OCI-LY7 (cell line): ENCODE results near the gene CCDC8. TPM values are rescaled to one million over a fixed set of nuclear protein-coding genes. Genes with fewer than 3 reads are reported as not detected.

ENCODE experiments used
- BruUV-seq: library from RNA; stranded (reverse); fragments of 400-500 nt; replicated peaks from 2 replicates; lab custom pipeline; 2021; lab: Mats Ljungman, UMichigan
- CTCF ChIA-PET: fragments of 300-600 bp; sonication (Branson Sonifier 250); formaldehyde crosslinking; loops from one replicate; lab custom pipeline; 2022; ENCODE audit warnings: antibody characterized with exemption; ENCODE audit not compliant: unreplicated experiment; lab: Charles Lee
- POLR2A ChIA-PET: fragments of 300-600 bp; sonication (Branson Sonifier 250); formaldehyde crosslinking; loops from one replicate; lab custom pipeline; 2022; ENCODE audit warnings: antibody characterized with exemption; lab: Charles Lee
- DNase-seq: peaks from one replicate; pipeline ENCODE4 v3.0.0-alpha.2; 2015; ENCODE audit warnings: low spot score
- H2AFZ ChIP-seq: fragments of 200-600 bp; sonication (generic), shearing (Covaris generic); 2 replicates; pipeline ENCODE4 v1.6.1; 2014; ENCODE audit warnings: mild to moderate bottlenecking, antibody characterized with exemption, low read length, moderate library complexity
- H3K27ac ChIP-seq: fragments of 200-600 bp; sonication (generic); 2 replicates; pipeline ENCODE4 v1.5.1; 2014; ENCODE audit warnings: mixed run types, low read depth, mild to moderate bottlenecking, moderate library complexity, low read length, inconsistent platforms; ENCODE audit not compliant: poor library complexity, severe bottlenecking
- H3K36me3 ChIP-seq: fragments of 200-600 bp; sonication (generic); 2 replicates; pipeline ENCODE4 v1.6.1; 2014; ENCODE audit warnings: mild to moderate bottlenecking, antibody characterized with exemption, low read length, moderate library complexity, mixed read lengths; ENCODE audit not compliant: insufficient read depth
- H3K4me1 ChIP-seq: fragments of 200-600 bp; sonication (generic); 2 replicates; pipeline ENCODE4 v1.5.1; 2014; ENCODE audit warnings: mild to moderate bottlenecking, low read length; ENCODE audit not compliant: insufficient read depth, poor library complexity, severe bottlenecking
- H3K4me2 ChIP-seq: fragments of 200-600 bp; sonication (generic); 2 replicates; pipeline ENCODE4 v1.6.1; 2014; ENCODE audit warnings: mild to moderate bottlenecking, low read length
- H3K4me3 ChIP-seq: fragments of 200-600 bp; sonication (generic); 2 replicates; pipeline ENCODE4 v1.5.1; 2014; ENCODE audit warnings: mild to moderate bottlenecking, low read depth, low read length; ENCODE audit not compliant: poor library complexity, severe bottlenecking
- H3K79me2 ChIP-seq: fragments of 200-600 bp; sonication (generic); 2 replicates; pipeline ENCODE4 v1.6.1; 2016; ENCODE audit warnings: low read depth, mild to moderate bottlenecking, low read length, moderate library complexity, mixed read lengths; ENCODE audit not compliant: insufficient read depth
- H3K9me2 ChIP-seq: fragments of 200-600 bp; sonication (generic); 2 replicates; pipeline ENCODE4 v1.6.1; 2016; ENCODE audit warnings: mild to moderate bottlenecking, low read length, mixed read lengths; ENCODE audit not compliant: insufficient read depth
- H3K9me3 ChIP-seq: fragments of 200-600 bp; sonication (generic); 2 replicates; pipeline ENCODE4 v1.6.1; 2014; ENCODE audit warnings: mild to moderate bottlenecking, mixed run types, low read length, mixed read lengths
- H4K20me1 ChIP-seq: fragments of 200-600 bp; sonication (generic); 2 replicates; pipeline ENCODE4 v1.6.1; 2014; ENCODE audit warnings: mild to moderate bottlenecking, antibody characterized with exemption, low read length, moderate library complexity, mixed read lengths; ENCODE audit not compliant: insufficient read depth
- CTCF ChIP-seq: fragments of 200-600 bp; sonication (generic); conservative IDR thresholded peaks from 2 replicates; pipeline ENCODE4 v1.5.1; 2014; ENCODE audit warnings: mild to moderate bottlenecking, antibody characterized with exemption, low read length, moderate library complexity, mixed read lengths
- EZH2phosphoT487 ChIP-seq: fragments of 200-600 bp; sonication (generic); IDR thresholded peaks from 2 replicates; pipeline ENCODE4 v1.6.1; 2018; ENCODE audit warnings: low read depth, borderline replicate concordance, mild to moderate bottlenecking, mixed run types, antibody characterized with exemption, low read length, moderate library complexity, mixed read lengths
- intact Hi-C: fragments of 100-400 bp; cut with micrococcal nuclease; formaldehyde crosslinking; loops from one replicate; pipeline ENCODE4 v1.10.0; 2022; ENCODE audit not compliant: unreplicated experiment
- total RNA-seq, 2 experiments: library from RNA; depleted of rRNA in 1 of 2; stranded (reverse); fragments of >200 nt in 1 of 2; shearing (Covaris generic) in 1 of 2; gene quantifications; 2 replicates each; pipeline ENCODE4 v1.2.3, GENCODE V29; 2014 to 2022

Gene CCDC8
- total RNA-seq, 2 experiments from 2014 or later: 0.09 to 0.10 TPM

- TF ChIP-seq CTCF: no peak
- Histone ChIP-seq H3K36me3 (no peaks in the 10 kb centered on the region), H3K4me3 (no peak overlapping the region), H3K27ac (no peak overlapping the region), H3K9me3 (peaks cover 8% of the 10 kb centered on the region), H3K79me2 (no peaks in the 10 kb centered on the region), H2AFZ (no peak overlapping the region), H3K4me2 (no peak overlapping the region), H4K20me1 (no peaks in the 10 kb centered on the region), H3K9me2 (no peaks in the 10 kb centered on the region), H3K4me1 (peaks cover 21% of the 10 kb centered on the region)
- no TSS peak for BruUV-seq
- POLR2A ChIA-PET: interaction anchor here (0.6 kb wide), 1 partner anchor 60 kb away, joined by 4 read pairs; no protein-coding TSS in a partner anchor
- CTCF ChIA-PET: no interaction called here
- no peak for DNase-seq
- intact Hi-C loops: no loop called here
Observed at GRCh38 chr19:46454244-46454643, 40.9 kb upstream of the CCDC8 start.

DNA sequence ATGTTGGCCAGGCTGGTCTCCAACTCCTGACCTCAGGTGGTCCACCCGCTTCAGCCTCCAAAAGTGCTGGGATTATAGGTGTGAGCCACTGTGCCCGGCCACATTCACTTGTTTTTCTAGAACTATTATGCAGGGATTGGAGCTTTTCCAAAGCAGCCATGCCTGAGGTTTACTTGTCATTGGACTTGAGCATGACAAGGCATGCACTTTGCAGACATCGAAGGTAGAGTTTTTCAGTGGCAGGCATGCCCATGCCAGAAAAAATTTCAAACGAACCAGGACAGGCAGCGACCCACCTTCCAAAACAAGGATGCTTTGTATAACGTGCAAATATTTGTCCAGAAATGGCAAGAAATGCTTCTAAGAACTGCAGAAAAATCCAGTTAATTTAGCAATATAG lies 40.3 kb upstream of the CCDC8 start:
- Histone ChIP-seq H3K9me3 (peaks cover 9% of the 10 kb centered on the region), H2AFZ (no peak overlapping the region), H3K4me3 (no peak overlapping the region), H3K4me1 (peaks cover 15% of the 10 kb centered on the region), H3K4me2 (no peak overlapping the region), H4K20me1 (no peaks in the 10 kb centered on the region), H3K9me2 (no peaks in the 10 kb centered on the region), H3K27ac (no peak overlapping the region), H3K36me3 (no peaks in the 10 kb centered on the region), H3K79me2 (no peaks in the 10 kb centered on the region)
- TF ChIP-seq CTCF: no peak
- TF ChIP-seq EZH2phosphoT487: no peak
- ChIA-PET POLR2A (no interaction called here), CTCF (no interaction called here)
- no peak for DNase-seq
- intact Hi-C loops: no loop called here
- BruUV-seq: no TSS peak

DNA sequence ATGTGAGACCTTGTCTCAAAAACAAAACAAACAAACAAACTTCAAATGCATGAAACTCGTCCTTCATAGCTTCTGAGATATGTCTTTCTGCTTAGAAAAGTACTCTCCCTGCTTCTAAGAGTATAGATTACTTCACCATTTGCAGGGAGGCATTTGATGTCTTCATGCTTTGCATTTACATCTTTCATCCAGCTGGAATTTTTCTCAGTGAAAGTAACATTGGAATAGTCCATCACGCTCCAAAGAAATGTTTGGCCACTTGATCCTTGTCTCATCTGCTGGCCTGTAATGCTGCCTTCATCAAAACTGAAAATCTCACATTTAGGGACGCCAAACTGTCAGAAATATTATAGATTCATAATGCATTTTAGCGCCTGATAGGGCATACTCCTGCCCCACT lies 38.8 kb upstream of the CCDC8 start:
- Histone ChIP-seq H3K36me3 (no peaks in the 10 kb centered on the region), H3K27ac (no peak overlapping the region), H3K4me1 (peaks cover 13% of the 10 kb centered on the region), H3K79me2 (no peaks in the 10 kb centered on the region), H3K9me3 (peaks cover 9% of the 10 kb centered on the region), H2AFZ (no peak overlapping the region), H3K9me2 (no peaks in the 10 kb centered on the region), H4K20me1 (no peaks in the 10 kb centered on the region), H3K4me3 (no peak overlapping the region), H3K4me2 (no peak overlapping the region)
- TF ChIP-seq EZH2phosphoT487 (no peak), CTCF (no peak)
- DNase-seq: no peak
- intact Hi-C loops: no loop called here
- no TSS peak for BruUV-seq
- ChIA-PET POLR2A (no interaction called here), CTCF (no interaction called here)
